CD4-positive, CD25-positive, alpha-beta regulatory T cell (primary cell): ENCODE results near the gene ST6GAL1. TPM values are rescaled to one million over a fixed set of nuclear protein-coding genes. Genes with fewer than 3 reads are reported as not detected.

ENCODE experiments used
- ATAC-seq, 2 donors: fragments of 150-1000 bp; cut with Tn5 transposase; one replicate each; pipeline ENCODE4 v1.10.0; 2021; ENCODE audit warnings: low read depth in 2 of 2, moderate number of reproducible peaks in 2 of 2, moderate library complexity in 1 of 2
- DNase-seq, 3 donors: peaks; one replicate each; pipeline versions ENCODE4 v3.0.0 to v3.0.0-alpha.2; 2012 to 2022; ENCODE audit warnings: mixed read lengths in 1 of 3
- H3K27ac ChIP-seq: one replicate; pipeline ENCODE4 v1.7.0; 2013; ENCODE audit warnings: mild to moderate bottlenecking, low read length; ENCODE audit not compliant: insufficient read depth, poor library complexity, severe bottlenecking
- H3K27me3 ChIP-seq: one replicate; pipeline ENCODE4 v1.7.0; 2013; ENCODE audit warnings: low read length; ENCODE audit not compliant: control insufficient read depth, insufficient read depth
- H3K36me3 ChIP-seq: one replicate; pipeline ENCODE4 v1.7.0; 2013; ENCODE audit warnings: mild to moderate bottlenecking, low read length, moderate library complexity; ENCODE audit not compliant: control insufficient read depth, insufficient read depth
- H3K4me1 ChIP-seq: 2 replicates; pipeline ENCODE4 v1.7.0; 2013; ENCODE audit warnings: mild to moderate bottlenecking, low read length; ENCODE audit not compliant: insufficient read depth, control insufficient read depth, poor library complexity, severe bottlenecking
- H3K4me3 ChIP-seq: one replicate; pipeline ENCODE4 v1.7.0; 2013; ENCODE audit warnings: low read depth, mild to moderate bottlenecking, low read length, moderate library complexity
- H3K9me3 ChIP-seq, 2 experiments: 1 replicate in 1 of 2; 2 replicates in 1 of 2; pipeline ENCODE4 v1.7.0; 2013; ENCODE audit warnings: low read length in 2 of 2, mild to moderate bottlenecking in 1 of 2, moderate library complexity in 1 of 2; ENCODE audit not compliant: control insufficient read depth in 2 of 2
- H3K27ac Mint-ChIP-seq, 3 donors: one replicate each; pipeline ENCODE4 v1.8.0; 2020 to 2022; ENCODE audit warnings: mild to moderate bottlenecking in 3 of 3, mixed read lengths in 3 of 3, moderate library complexity in 2 of 3
- H3K27me3 Mint-ChIP-seq: one replicate; pipeline ENCODE4 v1.8.0; 2022; ENCODE audit warnings: mild to moderate bottlenecking, mixed read lengths
- H3K36me3 Mint-ChIP-seq: one replicate; pipeline ENCODE4 v1.8.0; 2020; ENCODE audit warnings: mixed read lengths
- H3K4me1 Mint-ChIP-seq, 4 donors: one replicate each; pipeline ENCODE4 v1.8.0; 2020 to 2022; ENCODE audit warnings: mixed read lengths in 4 of 4, mild to moderate bottlenecking in 1 of 4
- H3K4me3 Mint-ChIP-seq, 4 donors: one replicate each; pipeline ENCODE4 v1.8.0; 2020 to 2022; ENCODE audit warnings: mild to moderate bottlenecking in 4 of 4, mixed read lengths in 4 of 4, moderate library complexity in 3 of 4
- H3K9me3 Mint-ChIP-seq, 7 donors: one replicate each; pipeline ENCODE4 v1.8.0; 2020 to 2022; ENCODE audit warnings: mixed read lengths in 7 of 7, mild to moderate bottlenecking in 3 of 7, moderate library complexity in 2 of 7
- polyA plus RNA-seq, 4 donors: library from polyadenylated mRNA; unstranded; fragments of 300-500 nt; fragmentation: Illumina TruSeq; gene quantifications; one replicate each; pipeline ENCODE4 v1.2.3, GENCODE V29; 2021
- total RNA-seq: library from RNA; stranded (reverse); gene quantifications from one replicate; pipeline ENCODE4 v1.2.3, GENCODE V29; 2022

The ST6GAL1 gene
- total and polyA plus RNA-seq, 5 donors from 2014 or later: 125 to 184 (median 159) TPM

DNA sequence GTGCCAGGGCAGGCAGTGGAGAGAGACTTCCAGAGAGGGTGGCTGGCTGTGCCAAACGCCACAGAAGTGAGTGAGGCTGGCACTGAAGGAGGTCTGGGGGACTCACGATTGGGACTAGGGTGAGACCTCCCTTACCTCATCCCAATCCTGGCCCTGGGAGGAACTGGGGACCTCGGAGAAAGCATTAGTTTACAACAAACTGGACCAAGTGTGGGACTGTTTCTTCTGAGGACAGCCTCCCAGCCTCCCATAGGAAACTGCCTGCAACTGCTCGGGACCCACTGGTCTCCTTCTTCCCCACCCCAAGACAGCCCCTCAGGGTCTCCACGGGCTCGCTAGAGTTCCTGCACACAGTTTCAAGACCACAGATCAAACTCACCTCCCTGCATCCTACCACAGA is 45.4 kb downstream of the ST6GAL1 start:
- Histone ChIP-seq H3K4me1 (no peaks in the 10 kb centered on the region), H3K4me3 (no peak overlapping the region), H3K27ac (no peak overlapping the region), H3K9me3 (no peaks in the 10 kb centered on the region), H3K36me3 (peaks cover 85% of the 10 kb centered on the region), H3K27me3 (no peaks in the 10 kb centered on the region)
- no peak for ATAC-seq
- Mint-ChIP-seq H3K27me3 (no peaks in the 10 kb centered on the region), H3K4me1 (peaks cover 2 to 15% (median 12%) of the 10 kb centered on the region in 4 donors), H3K36me3 (peaks cover 53% of the 10 kb centered on the region), H3K4me3 (no peak overlapping the region), H3K9me3 (peaks cover 0 to under 1% (median 0%) of the 10 kb centered on the region in 7 donors), H3K27ac (peak overlapping the region in 2 of 3 donors; percentile 37 to 89)
- DNase-seq: no peak

DNA sequence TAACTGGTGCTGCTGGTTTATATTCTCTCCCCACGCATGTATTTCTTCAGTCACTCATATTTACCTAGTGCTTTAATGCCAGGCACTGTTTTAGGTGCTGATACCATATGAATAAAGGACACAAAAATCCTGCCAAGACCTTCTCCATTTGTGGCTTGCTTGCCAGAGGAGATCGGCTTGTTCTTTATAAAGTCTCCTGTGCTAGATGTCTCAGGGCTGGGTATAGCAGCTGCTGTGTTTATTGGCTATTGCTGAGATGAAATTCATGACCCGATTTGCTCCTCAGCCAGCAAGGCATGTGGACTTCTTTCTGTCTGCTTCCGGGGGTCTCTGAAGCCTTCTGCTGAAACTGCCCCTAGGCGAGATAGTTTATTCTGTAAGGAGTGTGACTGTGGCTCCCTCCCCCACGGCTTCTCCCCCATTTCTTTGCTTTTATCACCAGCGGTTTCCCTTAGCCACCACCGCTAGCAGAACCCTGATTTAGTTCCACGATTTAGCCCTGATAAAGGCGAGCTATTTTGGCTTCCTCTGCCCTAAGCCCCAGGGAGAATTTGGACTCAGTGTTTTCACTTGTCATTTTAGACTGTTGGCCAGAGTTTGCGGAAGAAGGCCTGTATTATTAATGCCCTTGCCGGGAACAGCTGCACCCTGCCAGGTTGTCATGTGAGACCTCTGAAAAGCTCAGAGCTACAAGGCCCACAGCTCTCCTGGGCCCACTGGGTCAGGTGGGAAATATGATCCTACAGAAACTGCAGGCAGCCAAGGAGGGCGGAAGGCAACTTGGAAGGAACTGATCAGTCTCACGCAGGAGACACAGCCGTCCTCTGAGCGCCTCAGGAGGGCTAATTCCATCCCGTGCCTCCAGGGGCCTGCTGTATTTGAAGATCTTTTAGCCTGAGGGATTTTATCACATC is 46.8 kb downstream of the ST6GAL1 start:
- Mint-ChIP-seq H3K9me3 (peaks cover 0 to 1% (median 0%) of the 10 kb centered on the region in 7 donors), H3K4me3 (no peak overlapping the region), H3K36me3 (peaks cover 57% of the 10 kb centered on the region), H3K4me1 (peaks cover 7 to 14% (median 10%) of the 10 kb centered on the region in 4 donors), H3K27ac (no peak overlapping the region), H3K27me3 (no peaks in the 10 kb centered on the region)
- H3K9me3 ChIP-seq: no peaks in the 10 kb centered on the region
- H3K4me1 ChIP-seq: no peaks in the 10 kb centered on the region
- H3K27me3 ChIP-seq: no peaks in the 10 kb centered on the region
- DNase-seq (no peak), ATAC-seq (no peak)
- no peak overlapping the region for H3K4me3 ChIP-seq
- H3K27ac ChIP-seq: no peak overlapping the region
- H3K36me3 ChIP-seq: peaks cover 86% of the 10 kb centered on the region

DNA sequence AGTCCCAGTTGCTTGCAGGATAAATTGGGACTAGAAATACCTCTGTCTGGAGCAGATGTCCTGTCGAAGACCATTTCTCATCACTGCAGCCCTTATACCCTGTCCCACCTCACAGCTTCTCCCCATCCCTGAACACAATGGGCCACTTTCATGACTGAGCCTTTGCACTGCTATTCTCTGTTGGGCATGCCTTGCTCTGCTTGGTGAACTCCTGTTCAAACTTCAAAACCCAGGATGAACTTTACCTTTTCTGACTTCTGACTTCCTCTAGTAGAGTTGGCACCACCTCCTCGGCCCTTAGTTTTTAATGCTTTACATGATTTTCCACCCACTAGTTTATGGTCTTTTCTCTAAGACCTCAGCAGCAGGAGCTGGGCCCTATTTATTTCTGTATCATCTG is 48.4 kb downstream of the ST6GAL1 start:
- Histone ChIP-seq H3K9me3 (no peaks in the 10 kb centered on the region), H3K4me3 (no peak overlapping the region), H3K27ac (no peak overlapping the region), H3K36me3 (peaks cover 84% of the 10 kb centered on the region), H3K4me1 (no peaks in the 10 kb centered on the region), H3K27me3 (no peaks in the 10 kb centered on the region)
- Mint-ChIP-seq H3K27me3 (no peaks in the 10 kb centered on the region), H3K4me3 (no peak overlapping the region), H3K9me3 (peaks cover 0 to 1% (median 0%) of the 10 kb centered on the region in 7 donors), H3K27ac (no peak overlapping the region), H3K4me1 (peaks cover 12 to 16% (median 14%) of the 10 kb centered on the region in 4 donors), H3K36me3 (peaks cover 49% of the 10 kb centered on the region)
- DNase-seq: no peak
- ATAC-seq: no peak

DNA sequence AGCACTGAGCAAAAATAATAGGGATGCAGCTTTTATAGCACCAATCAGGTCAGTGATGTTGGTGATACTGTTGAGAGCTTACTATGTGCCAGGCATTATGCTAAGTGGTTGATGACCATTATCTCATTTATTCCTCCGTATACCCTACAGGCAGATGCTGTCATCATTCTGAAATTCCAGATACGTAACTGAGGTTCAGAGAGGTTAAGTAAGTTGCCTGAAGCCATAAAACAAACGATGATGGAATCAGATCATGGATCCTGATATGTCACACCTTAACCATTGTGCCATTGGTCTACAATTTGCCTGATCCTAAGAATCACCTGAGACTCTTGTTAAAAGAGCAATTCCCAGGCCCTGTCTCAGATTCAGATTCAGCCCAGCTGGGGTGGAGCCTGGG is 49.5 kb downstream of the ST6GAL1 start:
- Histone ChIP-seq H3K9me3 (no peaks in the 10 kb centered on the region), H3K4me1 (no peaks in the 10 kb centered on the region), H3K36me3 (peaks cover 76% of the 10 kb centered on the region), H3K4me3 (no peak overlapping the region), H3K27ac (no peak overlapping the region), H3K27me3 (no peaks in the 10 kb centered on the region)
- peaks cover 10 to 19% (median 13%) of the 10 kb centered on the region in 4 donors for H3K4me1 Mint-ChIP-seq
- no peaks in the 10 kb centered on the region for H3K27me3 Mint-ChIP-seq
- ATAC-seq (no peak), DNase-seq (no peak)
- no peak overlapping the region for H3K27ac Mint-ChIP-seq
- peaks cover 0 to 1% (median 0%) of the 10 kb centered on the region in 7 donors for H3K9me3 Mint-ChIP-seq
- peaks cover 47% of the 10 kb centered on the region for H3K36me3 Mint-ChIP-seq
- H3K4me3 Mint-ChIP-seq: no peak overlapping the region

DNA sequence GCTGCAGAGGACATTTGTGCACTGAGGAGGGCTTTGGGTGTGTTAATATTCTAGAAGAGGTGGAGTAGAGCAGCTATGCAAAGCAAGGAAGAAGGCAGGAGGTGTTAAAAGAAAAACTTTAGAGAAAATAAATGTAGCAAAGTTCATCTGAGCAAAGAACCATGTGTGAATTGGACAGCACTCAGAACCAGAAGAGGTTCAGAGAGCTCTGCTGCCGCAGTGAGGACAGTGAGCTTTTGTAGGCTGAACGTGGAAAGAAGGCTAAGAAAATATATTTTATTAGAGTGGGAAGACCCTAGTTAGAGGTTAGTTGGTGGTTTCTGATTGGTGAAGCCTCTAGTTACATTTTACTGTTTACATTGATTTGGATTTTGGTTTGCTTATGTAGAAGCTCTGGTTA is 50.7 kb downstream of the ST6GAL1 start:
- Histone ChIP-seq H3K27me3 (no peaks in the 10 kb centered on the region), H3K9me3 (no peaks in the 10 kb centered on the region), H3K27ac (no peak overlapping the region), H3K36me3 (peaks cover 71% of the 10 kb centered on the region), H3K4me1 (no peaks in the 10 kb centered on the region), H3K4me3 (no peak overlapping the region)
- peaks cover 10 to 16% (median 14%) of the 10 kb centered on the region in 4 donors for H3K4me1 Mint-ChIP-seq
- DNase-seq (no peak), ATAC-seq (no peak)
- peaks cover 40% of the 10 kb centered on the region for H3K36me3 Mint-ChIP-seq
- H3K4me3 Mint-ChIP-seq: no peak overlapping the region
- peaks cover 0 to 1% (median 0%) of the 10 kb centered on the region in 7 donors for H3K9me3 Mint-ChIP-seq
- no peak overlapping the region for H3K27ac Mint-ChIP-seq
- H3K27me3 Mint-ChIP-seq: no peaks in the 10 kb centered on the region

DNA sequence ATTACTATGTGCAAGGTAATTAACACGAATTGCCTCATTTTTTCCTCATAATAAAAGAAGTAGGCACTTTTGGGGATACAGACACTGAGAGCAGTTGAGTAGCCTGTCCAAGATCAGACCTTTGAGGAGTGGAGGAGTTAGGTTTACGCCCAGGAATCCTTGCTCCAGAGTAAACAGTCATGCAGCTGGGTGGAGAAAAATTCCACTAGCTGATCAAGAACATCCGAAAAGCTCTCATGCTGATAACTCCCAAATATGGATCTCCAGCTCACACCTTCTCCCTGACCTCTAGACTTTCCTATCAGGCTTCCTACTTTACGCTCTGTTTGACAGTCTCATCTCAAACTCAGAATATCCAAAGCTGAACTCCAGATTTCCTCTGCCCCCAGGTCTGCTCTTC is 53.3 kb downstream of the ST6GAL1 start:
- H3K36me3 ChIP-seq: peaks cover 62% of the 10 kb centered on the region
- H3K27me3 ChIP-seq: no peaks in the 10 kb centered on the region
- peaks cover 4% of the 10 kb centered on the region for H3K4me1 ChIP-seq
- peak overlapping the region in 1 of 3 donors; percentile 40 for H3K27ac Mint-ChIP-seq
- no peaks in the 10 kb centered on the region for H3K27me3 Mint-ChIP-seq
- no peak overlapping the region for H3K27ac ChIP-seq
- H3K36me3 Mint-ChIP-seq: peaks cover 45% of the 10 kb centered on the region
- DNase-seq (no peak), ATAC-seq (no peak)
- H3K9me3 ChIP-seq: no peaks in the 10 kb centered on the region
- peaks cover 0 to 1% (median 0%) of the 10 kb centered on the region in 7 donors for H3K9me3 Mint-ChIP-seq
- H3K4me3 ChIP-seq: no peak overlapping the region
- no peak overlapping the region for H3K4me3 Mint-ChIP-seq
- peaks cover 17 to 32% (median 26%) of the 10 kb centered on the region in 4 donors for H3K4me1 Mint-ChIP-seq

DNA sequence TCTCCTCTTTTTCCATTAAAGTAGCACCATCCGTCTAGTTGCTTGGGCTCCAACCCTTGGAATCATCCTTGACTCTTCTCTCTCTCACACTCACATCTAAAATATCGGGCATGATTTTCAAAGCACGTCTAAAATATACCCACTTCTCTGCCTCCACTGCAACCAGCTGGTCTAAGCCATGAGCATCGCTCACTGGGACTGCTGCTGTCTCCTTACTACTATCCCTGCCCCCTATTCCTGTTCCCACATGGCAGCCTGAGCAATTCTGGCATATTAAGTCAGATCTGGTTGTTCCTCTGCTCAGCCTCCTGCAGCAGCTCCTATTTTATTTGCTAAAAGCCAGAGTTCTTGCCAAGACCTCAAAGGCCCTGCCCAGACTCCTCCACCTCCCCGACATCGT is 53.7 kb downstream of the ST6GAL1 start:
- Mint-ChIP-seq H3K27ac (peak overlapping the region in 1 of 3 donors; percentile 40), H3K9me3 (peaks cover 0 to 1% (median 0%) of the 10 kb centered on the region in 7 donors), H3K27me3 (no peaks in the 10 kb centered on the region), H3K4me1 (peaks cover 20 to 36% (median 28%) of the 10 kb centered on the region in 4 donors), H3K4me3 (no peak overlapping the region), H3K36me3 (peaks cover 44% of the 10 kb centered on the region)
- Histone ChIP-seq H3K9me3 (no peaks in the 10 kb centered on the region), H3K36me3 (peaks cover 60% of the 10 kb centered on the region), H3K27me3 (no peaks in the 10 kb centered on the region), H3K4me1 (peaks cover 4% of the 10 kb centered on the region), H3K27ac (no peak overlapping the region), H3K4me3 (no peak overlapping the region)
- ATAC-seq (no peak), DNase-seq (no peak)
